H1 (cell line): ENCODE results near the gene STAC2.

Experiments used
- ASH2L ChIP-seq: fragments of 200-600, 300-600 bp; sonication (generic); IDR thresholded peaks from one replicate; pipeline ENCODE4 v1.7.1; 2017; ENCODE audit warnings: low read length
- CTCF ChIP-seq, 3 experiments: IDR thresholded peaks; 1 replicate in 2 of 3; 2 replicates in 1 of 3; pipeline versions ENCODE4 v1.5.1 to v1.6.1; 2011; ENCODE audit warnings: low read length in 3 of 3, mild to moderate bottlenecking in 3 of 3, inconsistent platforms in 2 of 3, low read depth in 1 of 3, moderate library complexity in 1 of 3; ENCODE audit not compliant: insufficient read depth in 1 of 3; ENCODE audit errors: control extremely low read depth in 1 of 3
- GTF2F1 ChIP-seq: IDR thresholded peaks from 2 replicates; pipeline ENCODE4 v1.6.1; 2012; ENCODE audit warnings: low read depth, low read length, improper control_type of control experiment, borderline replicate concordance
- JUND ChIP-seq: IDR thresholded peaks from 2 replicates; pipeline ENCODE4 v1.6.1; 2011; ENCODE audit warnings: mild to moderate bottlenecking, improper control_type of control experiment, low read length
- MAFK ChIP-seq: IDR thresholded peaks from 2 replicates; pipeline ENCODE4 v1.6.1; 2012; ENCODE audit warnings: low read depth, mild to moderate bottlenecking, improper control_type of control experiment, low read length
- MAX ChIP-seq: IDR thresholded peaks from 2 replicates; pipeline ENCODE4 v1.6.1; 2012; ENCODE audit warnings: inconsistent platforms
- POLR2A ChIP-seq, 2 experiments: IDR thresholded peaks; 1 replicate in 1 of 2; 2 replicates in 1 of 2; pipeline ENCODE4 v1.6.1; 2011; ENCODE audit warnings: low read depth in 2 of 2, low read length in 2 of 2, mild to moderate bottlenecking in 2 of 2; ENCODE audit errors: control extremely low read depth in 1 of 2
- POU5F1 ChIP-seq: IDR thresholded peaks from 2 replicates; pipeline ENCODE4 v1.6.1; 2011; ENCODE audit warnings: low read depth, mild to moderate bottlenecking, low read length, moderate library complexity
- RBBP5 ChIP-seq: IDR thresholded peaks from 2 replicates; pipeline ENCODE4 v1.7.1; 2012; ENCODE audit warnings: low read depth, mild to moderate bottlenecking, inconsistent platforms, low read length, moderate library complexity, borderline replicate concordance
- SP1 ChIP-seq: IDR thresholded peaks from 2 replicates; pipeline ENCODE4 v1.6.1; 2011; ENCODE audit warnings: low read depth, low read length
- TEAD4 ChIP-seq: IDR thresholded peaks from 2 replicates; pipeline ENCODE4 v1.6.1; 2012; ENCODE audit warnings: low read depth, low read length, inconsistent platforms, mixed read lengths
- ZNF274 ChIP-seq: IDR thresholded peaks from 2 replicates; pipeline ENCODE4 v1.7.0; 2012; ENCODE audit warnings: low read length, borderline replicate concordance; ENCODE audit errors: extremely low read depth
- TF ChIP-seq, protein P1 (sequence below): IDR thresholded peaks from 2 replicates; pipeline ENCODE4 v1.6.1; 2011; ENCODE audit warnings: low read length, improper control_type of control experiment

DNA sequence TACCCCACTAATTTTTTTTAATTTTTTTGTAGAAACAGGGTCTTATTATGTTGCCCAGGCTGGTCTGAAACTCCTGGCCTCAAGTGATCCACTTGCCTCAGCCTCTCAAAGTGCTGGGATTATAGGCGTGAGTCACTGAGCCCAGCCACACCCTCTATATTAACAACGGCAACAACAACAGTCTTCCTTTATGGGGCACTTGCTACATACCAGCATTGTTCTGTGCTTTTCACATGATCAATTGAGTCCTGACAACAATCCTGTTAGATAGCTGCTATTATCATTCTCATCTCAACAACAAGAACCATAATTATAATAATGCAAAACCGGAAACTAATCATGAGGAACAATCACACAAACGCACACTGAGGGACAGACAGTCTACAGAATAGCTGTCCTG lies 47.2 kb downstream of the STAC2 start:
- TF ChIP-seq POU5F1: no peak
- TF ChIP-seq ASH2L: no peak
- TF ChIP-seq CTCF (IDR thresholded peaks at IDR 0.05; ENCODE audit: control extremely low read depth in 1 of 3, insufficient read depth in 1 of 3, low read depth in 1 of 3, low read length in 3 of 3): no peak
- TF ChIP-seq MAX: no peak
- no peak for TF ChIP-seq POLR2A (IDR thresholded peaks at IDR 0.05; ENCODE audit: control extremely low read depth in 1 of 2, low read depth in 2 of 2, low read length in 2 of 2)
- TF ChIP-seq, protein P1, sequence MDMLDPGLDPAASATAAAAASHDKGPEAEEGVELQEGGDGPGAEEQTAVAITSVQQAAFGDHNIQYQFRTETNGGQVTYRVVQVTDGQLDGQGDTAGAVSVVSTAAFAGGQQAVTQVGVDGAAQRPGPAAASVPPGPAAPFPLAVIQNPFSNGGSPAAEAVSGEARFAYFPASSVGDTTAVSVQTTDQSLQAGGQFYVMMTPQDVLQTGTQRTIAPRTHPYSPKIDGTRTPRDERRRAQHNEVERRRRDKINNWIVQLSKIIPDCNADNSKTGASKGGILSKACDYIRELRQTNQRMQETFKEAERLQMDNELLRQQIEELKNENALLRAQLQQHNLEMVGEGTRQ: no peak
- no peak for TF ChIP-seq JUND
- no peak for TF ChIP-seq SP1
- no peak for TF ChIP-seq TEAD4
- TF ChIP-seq ZNF274: no peak
- TF ChIP-seq MAFK: no peak
- TF ChIP-seq GTF2F1: no peak
- no peak for TF ChIP-seq RBBP5
